B cell (primary cell): ENCODE measurements around the gene PLK1. TPM values are rescaled to one million over a fixed set of nuclear protein-coding genes. Genes with fewer than 3 reads are reported as not detected.
A peak's percentile ranks its signal among the peaks of the same experiment; 100 is the strongest.

Experiments
- ATAC-seq: fragments of 200-7000 bp; cut with Tn5 transposase; one replicate; pipeline ENCODE4 v1.10.0; 2021; ENCODE audit warnings: low read depth, mild to moderate bottlenecking, moderate number of reproducible peaks, moderate library complexity
- CTCF ChIA-PET: fragments of 350-600 bp; sonication (Branson Sonifier 250); formaldehyde crosslinking; loops from one replicate; lab custom pipeline; 2021; ENCODE audit warnings: antibody characterized with exemption, inconsistent platforms; lab: Charles Lee
- POLR2A ChIA-PET: fragments of 350-600 bp; sonication (Branson Sonifier 250); formaldehyde crosslinking; loops from one replicate; lab custom pipeline; 2021; ENCODE audit warnings: antibody characterized with exemption; lab: Charles Lee
- DNase-seq: peaks from one replicate; pipeline ENCODE4 v3.0.0; 2013
- H2AFZ ChIP-seq: 2 replicates; pipeline ENCODE4 v1.6.1; 2012; ENCODE audit warnings: mild to moderate bottlenecking, low read depth, low read length; ENCODE audit not compliant: insufficient read depth, poor library complexity, severe bottlenecking
- H3K27ac ChIP-seq, 2 donors: 1 replicate in 1 of 2; 2 replicates in 1 of 2; pipeline ENCODE4 v1.5.1; 2012 to 2013; ENCODE audit warnings: low read length in 2 of 2, mild to moderate bottlenecking in 2 of 2, moderate library complexity in 1 of 2
- H3K27me3 ChIP-seq, 4 experiments: fragments of 200-600 bp in 1 of 4; sonication (generic) in 1 of 4; replicated peaks in 1 of 4; 1 replicate in 2 of 4; 2 replicates in 2 of 4; pipeline versions ENCODE4 v1.6.1 to v1.7.0; 2013 to 2016; ENCODE audit warnings: low read length in 3 of 4, mild to moderate bottlenecking in 2 of 4, mixed read lengths in 1 of 4, moderate library complexity in 1 of 4; ENCODE audit not compliant: insufficient read depth in 4 of 4, control insufficient read depth in 3 of 4; ENCODE audit errors: control extremely low read depth in 1 of 4
- H3K36me3 ChIP-seq, 2 experiments: replicated peaks in 1 of 2; 1 replicate in 1 of 2; 2 replicates in 1 of 2; pipeline versions ENCODE4 v1.6.1 to v1.7.1; 2013; ENCODE audit warnings: low read length in 1 of 2; ENCODE audit not compliant: insufficient read depth in 2 of 2, control insufficient read depth in 1 of 2; ENCODE audit errors: control extremely low read depth in 1 of 2, extremely low read depth in 1 of 2
- H3K4me1 ChIP-seq, 2 donors: fragments of 200-600 bp in 1 of 2; sonication (generic) in 1 of 2; 1 replicate in 1 of 2; 2 replicates in 1 of 2; pipeline versions ENCODE4 v1.5.1 to v1.6.1; 2013 to 2017; ENCODE audit warnings: low read length in 2 of 2; ENCODE audit not compliant: control insufficient read depth in 2 of 2, insufficient read depth in 2 of 2
- H3K4me2 ChIP-seq: replicated peaks from 2 replicates; pipeline ENCODE3; 2012; ENCODE audit warnings: mild to moderate bottlenecking, low read depth, low read length; ENCODE audit not compliant: poor library complexity, severe bottlenecking
- H3K4me3 ChIP-seq, 5 experiments: fragments of 200-600 bp in 1 of 5; sonication (generic) in 1 of 5; 1 replicate in 3 of 5; 2 replicates in 2 of 5; pipeline versions ENCODE4 v1.5.1 to v1.7.0; 2011 to 2016; ENCODE audit warnings: low read length in 4 of 5, mild to moderate bottlenecking in 4 of 5, low read depth in 2 of 5, control low read depth in 1 of 5, moderate library complexity in 1 of 5; ENCODE audit not compliant: insufficient read depth in 1 of 5; ENCODE audit errors: control extremely low read depth in 1 of 5, extremely low read depth in 1 of 5
- H3K79me2 ChIP-seq: fragments of 200-600 bp; sonication (generic); one replicate; pipeline ENCODE4 v1.6.0; 2016; ENCODE audit warnings: low read length; ENCODE audit not compliant: control insufficient read depth, insufficient read depth
- H3K9ac ChIP-seq: fragments of 200-600 bp; sonication (generic); 2 replicates; pipeline ENCODE4 v1.6.1; 2017; ENCODE audit warnings: mild to moderate bottlenecking, low read length, moderate library complexity
- H3K9me3 ChIP-seq, 3 donors: one replicate each; pipeline versions ENCODE4 v1.6.1 to v1.7.1; 2013; ENCODE audit warnings: low read length in 2 of 3; ENCODE audit not compliant: control insufficient read depth in 2 of 3, insufficient read depth in 1 of 3; ENCODE audit errors: control extremely low read depth in 1 of 3
- H4K20me1 ChIP-seq: 2 replicates; pipeline ENCODE4 v1.6.0; 2012; ENCODE audit warnings: mild to moderate bottlenecking, low read length; ENCODE audit not compliant: insufficient read depth, control insufficient read depth, poor library complexity, severe bottlenecking
- H3K27ac Mint-ChIP-seq: one replicate; pipeline ENCODE4 v1.8.0; 2021; ENCODE audit warnings: mixed read lengths
- H3K27me3 Mint-ChIP-seq: one replicate; pipeline ENCODE4 v1.8.0; 2021; ENCODE audit warnings: mixed read lengths
- H3K4me1 Mint-ChIP-seq: one replicate; pipeline ENCODE4 v1.8.0; 2021; ENCODE audit warnings: mixed read lengths
- H3K4me3 Mint-ChIP-seq: one replicate; pipeline ENCODE4 v1.8.0; 2021; ENCODE audit warnings: mixed read lengths
- H3K9me3 Mint-ChIP-seq: one replicate; pipeline ENCODE4 v1.8.0; 2022; ENCODE audit warnings: mixed read lengths; ENCODE audit not compliant: insufficient read depth
- CTCF ChIP-seq: fragments of 200-600 bp; IDR thresholded peaks from one replicate; pipeline ENCODE4 v1.8.0; 2022; ENCODE audit warnings: antibody characterized with exemption, mild to moderate bottlenecking
- EZH2 ChIP-seq: IDR thresholded peaks from 2 replicates; pipeline ENCODE4 v1.6.1; 2012; ENCODE audit warnings: borderline replicate concordance, low read depth, mild to moderate bottlenecking, moderate library complexity, low read length; ENCODE audit not compliant: insufficient read depth, poor library complexity, severe bottlenecking
- WGBS: methylation state at CpG from one replicate; pipeline ENCODE4 v1.1.5; 2013; ENCODE audit warnings: missing lambda C conversion rate; ENCODE audit not compliant: insufficient coverage; 5-methylcytosine and 5-hydroxymethylcytosine counted together
- intact Hi-C: fragments of 100-400 bp; cut with micrococcal nuclease; formaldehyde crosslinking; loops from one replicate; pipeline ENCODE4 v1.10.0; 2022
- polyA plus RNA-seq: library from polyadenylated mRNA; depleted of rRNA; stranded (reverse); fragments of >200 nt; gene quantifications from 2 replicates; pipeline ENCODE4 v1.2.3, GENCODE V29; 2012
- total RNA-seq, 2 donors: library from RNA; stranded (reverse); fragments of 120-200 nt in 1 of 2; gene quantifications; 1 replicate in 1 of 2; 2 replicates in 1 of 2; pipeline versions ENCODE4 v1.2.3 to v1.2.4, GENCODE V29; 2013 to 2022

PLK1 gene
- total and polyA plus RNA-seq, 2 donors (not counting 1 experiment from before 2014, with no cell fraction given): 2.7 to 3.5 TPM

GRCh38 chr16:23640931-23641765 lies 37.5 kb upstream of the PLK1 start, which contains the start of the genes DCTN5 and PALB2:
DCTN5 (plus strand) TSS chr16:23641466; CDS start chr16:23641543, 77 bp downstream.
PALB2 (minus strand) TSS chr16:23641310; CDS start chr16:23641157, 153 bp downstream.
- no peak for TF ChIP-seq CTCF
- TF ChIP-seq EZH2: no peak
- peak within 1 kb of the TSS; percentile 92 for H2AFZ ChIP-seq
- peak within 1 kb of the TSS; percentile 85 for H3K4me2 ChIP-seq
- peak within 1 kb of the TSS; percentile 80 to 84 for H3K27ac ChIP-seq
- no peaks in the 10 kb centered on the region for H3K27me3 ChIP-seq
- H3K4me1 ChIP-seq: peaks cover 13 to 20% of the 10 kb centered on the region in 2 donors
- H3K9me3 ChIP-seq: no peaks in the 10 kb centered on the region
- H3K79me2 ChIP-seq: peaks cover 52% of the 10 kb centered on the region
- no peaks in the 10 kb centered on the region for H3K9me3 Mint-ChIP-seq
- ATAC-seq: peak; percentile 95
- peak within 1 kb of the TSS; percentile 98 for H3K27ac Mint-ChIP-seq
- H3K4me3 Mint-ChIP-seq: peak within 1 kb of the TSS; percentile 99
- DNase-seq: peak; percentile 91
- no peaks in the 10 kb centered on the region for H3K27me3 Mint-ChIP-seq
- ChIA-PET CTCF (interaction anchor here (1.2 to 1.5 kb wide), 2 partner anchors 44 to 84 kb away, joined by 5 read pairs; partner anchors contain the start of genes NDUFAB1 and UBFD1), POLR2A (interaction anchor here (0.5 kb wide), 1 partner anchor 163 kb away, joined by 5 read pairs; no protein-coding TSS in a partner anchor)
- H3K4me3 ChIP-seq: peak within 1 kb of the TSS; percentile 89 to 100 (median 96)
- no peaks in the 10 kb centered on the region for H4K20me1 ChIP-seq
- peak within 1 kb of the TSS; percentile 97 for H3K9ac ChIP-seq
- H3K4me1 Mint-ChIP-seq: peaks cover 36% of the 10 kb centered on the region
- peaks cover 6 to 18% of the 10 kb centered on the region in 2 experiments for H3K36me3 ChIP-seq
- 0% methylated on average over 54 of the region's 64 CpGs for WGBS
- intact Hi-C loops: loop anchor here (1.0 kb wide), 4 partner anchors 37 to 189 kb away; partner anchors contain the start of genes EARS2, NDUFAB1, PLK1 and UBFD1
